Measurements from ENCODE around the gene NPDC1.

DNA sequence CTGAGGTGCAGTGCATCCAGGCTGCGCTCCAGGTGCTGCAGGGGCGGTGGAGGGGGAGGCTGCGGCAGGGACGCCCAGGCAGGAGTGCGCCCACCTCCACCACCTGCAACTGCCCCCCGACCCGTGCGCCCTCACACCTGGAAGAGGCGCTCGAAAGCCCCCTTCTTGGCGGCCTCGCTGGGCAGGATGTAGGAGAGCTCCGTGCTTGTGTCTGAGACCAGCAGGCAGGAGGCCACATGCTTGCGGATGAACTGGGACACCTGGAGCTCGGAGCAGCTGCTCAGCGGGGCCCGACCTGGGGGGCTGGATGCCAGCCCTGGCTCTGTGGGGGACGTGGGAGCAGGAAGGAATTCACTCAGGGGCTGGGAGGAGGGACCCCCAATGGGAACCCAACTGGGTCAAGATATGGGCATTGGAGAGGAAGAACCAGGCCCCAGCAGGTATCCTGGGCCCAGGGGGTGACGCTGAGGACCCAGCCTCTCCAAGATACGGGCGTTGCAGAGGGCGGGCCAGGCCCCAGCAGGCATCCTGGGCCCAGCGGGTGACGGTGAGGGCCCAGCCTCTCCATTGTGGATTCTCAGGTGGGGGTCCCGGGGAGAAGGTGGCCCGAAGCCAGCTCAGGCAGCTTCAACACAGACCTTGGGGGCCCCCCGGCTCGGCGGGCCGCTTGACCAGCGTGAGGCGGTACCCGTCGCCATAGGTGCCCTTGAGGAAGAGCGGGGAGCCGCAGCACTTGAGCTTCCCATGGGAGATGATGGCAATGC, 31.0 kb downstream of the NPDC1 start:
- TF ChIP-seq TEAD4 (IDR thresholded peaks at IDR 0.05) (no peak), TAF1 (IDR thresholded peaks at IDR 0.05; ENCODE audit: low read depth) (no peak), YY1 (IDR thresholded peaks at IDR 0.05; ENCODE audit: low read depth) (no peak)
- TF ChIP-seq, protein P1, sequence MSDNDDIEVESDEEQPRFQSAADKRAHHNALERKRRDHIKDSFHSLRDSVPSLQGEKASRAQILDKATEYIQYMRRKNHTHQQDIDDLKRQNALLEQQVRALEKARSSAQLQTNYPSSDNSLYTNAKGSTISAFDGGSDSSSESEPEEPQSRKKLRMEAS (IDR thresholded peaks at IDR 0.05) = peak; percentile 24; the same call in 1 of the 2 replicates

Data from Ishikawa (cell line).